C1 segment of cervical spinal cord (tissue), 14 donors: ENCODE results near the gene GUK1.

Experiments
- DNase-seq, 14 donors: peaks; one replicate each; lab custom pipeline; 2025; lab: John Stamatoyannopoulos, UW

The GUK1 gene

DNA sequence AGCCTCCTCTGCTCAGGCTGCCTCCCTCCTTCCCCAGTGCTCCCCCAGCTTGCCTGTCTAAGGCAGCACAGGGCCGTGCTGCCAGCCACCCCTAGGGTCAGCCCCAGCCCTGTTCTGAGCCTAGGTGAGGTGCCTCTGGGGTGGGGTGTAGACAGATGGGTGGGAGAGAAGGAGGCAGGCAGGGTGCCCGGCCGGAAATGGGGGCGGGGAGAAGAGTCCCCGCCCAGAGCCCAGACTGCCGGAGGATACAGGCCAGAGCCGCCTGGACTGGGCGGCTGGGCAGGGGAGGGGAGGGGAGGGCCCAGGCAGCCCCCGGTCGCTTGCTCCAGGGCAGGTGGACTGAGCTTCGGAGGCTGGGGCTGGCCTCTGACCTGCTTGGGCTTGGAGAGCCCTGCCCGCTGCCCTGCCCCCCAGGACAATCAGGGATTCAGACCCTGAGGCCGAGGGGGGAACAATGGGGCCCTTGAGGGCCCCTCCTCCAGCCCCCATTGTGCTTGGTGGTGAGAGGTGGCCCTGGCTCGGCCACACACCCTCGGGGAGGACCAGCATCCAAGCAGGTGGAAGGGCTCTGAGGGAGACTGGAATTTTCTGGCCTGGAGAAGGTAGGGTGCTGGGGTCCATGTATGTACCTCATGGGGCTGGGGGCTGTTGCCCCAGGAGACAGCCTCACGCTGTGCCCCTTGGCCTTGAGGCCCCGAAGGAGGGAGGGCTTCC is 9.5 kb downstream of the GUK1 start, which contains the start of gene GJC2:
Gene GJC2 (plus strand): TSS at position 525 of the 714 bp plus-strand sequence. CDS start 7,829 bp downstream, outside the sequence.
- peak in 11 of 14 donors; percentile 19 to 77 (median 63) for DNase-seq

DNA sequence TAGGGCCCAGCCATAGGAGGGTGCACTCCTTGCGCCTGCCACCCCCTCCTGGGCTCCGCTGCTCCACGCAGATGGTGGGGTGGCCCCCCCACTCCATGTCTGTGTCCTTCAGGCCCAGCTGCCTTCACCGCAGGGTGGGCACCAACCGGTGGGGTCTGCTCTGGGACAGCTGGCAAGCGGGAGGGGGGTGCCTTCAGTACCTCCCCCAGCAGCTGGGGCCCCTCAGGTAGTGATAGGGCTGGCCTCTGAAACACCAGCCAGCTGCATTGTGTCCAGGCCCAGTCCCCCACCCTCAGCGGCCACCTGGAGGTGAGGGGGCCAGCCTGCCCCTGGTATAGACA is 10.0 kb downstream of the GUK1 start:
- DNase-seq, result peak in 1 of 14 donors; percentile 67

DNA sequence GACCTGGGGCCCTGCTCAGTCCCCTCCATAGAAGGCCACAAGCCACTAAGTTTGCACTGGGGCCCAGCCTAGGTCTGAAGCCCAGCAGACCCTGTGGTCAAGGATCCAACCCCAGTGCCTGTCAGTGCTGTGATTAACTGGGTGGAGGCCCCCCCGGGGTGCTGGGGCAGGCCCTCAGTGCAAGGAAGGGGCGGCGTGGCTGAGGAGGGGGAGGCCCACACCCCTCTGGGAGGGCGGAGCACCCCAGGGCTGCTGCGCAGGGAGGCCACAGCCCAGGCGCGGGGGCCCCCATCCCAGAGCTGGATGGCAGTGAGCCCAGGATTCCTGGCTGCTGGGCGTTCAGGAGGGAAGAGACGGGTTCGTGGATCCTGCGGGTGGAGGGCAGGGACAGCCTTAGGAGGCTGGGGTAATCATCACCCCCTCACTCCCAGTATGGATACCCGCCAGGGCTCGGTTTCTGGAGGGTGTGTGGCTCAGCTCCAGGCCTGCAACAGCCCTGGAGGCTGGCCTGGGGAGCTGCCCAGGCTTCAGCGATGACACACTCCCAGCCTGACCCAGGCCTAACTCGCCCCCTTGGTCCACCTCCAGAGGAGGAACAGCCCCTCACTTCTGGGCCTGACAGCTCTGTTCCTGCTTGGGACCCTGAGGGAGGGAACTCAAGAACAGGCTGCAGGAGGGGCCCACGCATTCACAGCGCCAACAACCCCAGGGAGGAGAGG is 10.5 kb downstream of the GUK1 start:
- peak in 11 of 14 donors; percentile 27 to 74 (median 58) for DNase-seq

DNA sequence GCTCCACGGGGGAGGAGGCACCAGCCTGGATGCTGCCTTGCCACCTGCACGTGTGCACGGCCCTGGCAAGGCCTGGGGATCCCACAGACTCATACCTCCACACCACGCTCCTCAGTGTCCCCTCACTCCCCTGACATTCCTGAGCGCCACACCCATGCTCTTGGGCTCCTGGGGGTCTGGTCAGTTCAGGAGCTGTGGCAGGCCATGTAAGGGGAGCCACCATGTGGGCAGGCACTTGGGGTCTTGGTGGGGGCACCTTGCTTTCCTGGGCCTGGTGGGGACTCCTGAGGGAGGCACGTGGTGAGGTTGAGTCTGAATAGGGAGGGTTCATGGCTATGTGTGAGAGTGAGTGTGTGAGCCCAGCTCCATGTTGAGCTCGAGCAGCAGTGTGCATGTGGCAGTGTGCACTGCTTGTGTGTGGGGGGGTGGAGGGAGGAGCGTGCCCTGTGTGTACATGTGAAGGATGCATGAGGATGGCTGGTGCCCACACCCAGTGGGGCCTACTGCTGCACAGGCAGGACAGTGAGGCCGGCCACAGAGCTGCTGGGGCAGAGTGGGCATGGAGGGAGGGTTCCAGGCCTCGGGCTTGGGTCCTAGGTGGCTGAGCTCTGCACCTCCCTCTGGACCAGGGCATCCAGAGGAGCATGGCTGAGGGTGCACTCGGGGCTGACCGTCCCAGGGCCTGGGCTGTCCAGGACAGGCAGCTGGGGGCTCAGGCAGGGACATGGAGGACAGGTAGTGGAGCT is 11.3 kb downstream of the GUK1 start:
- peak in 1 of 14 donors; percentile 43 for DNase-seq

DNA sequence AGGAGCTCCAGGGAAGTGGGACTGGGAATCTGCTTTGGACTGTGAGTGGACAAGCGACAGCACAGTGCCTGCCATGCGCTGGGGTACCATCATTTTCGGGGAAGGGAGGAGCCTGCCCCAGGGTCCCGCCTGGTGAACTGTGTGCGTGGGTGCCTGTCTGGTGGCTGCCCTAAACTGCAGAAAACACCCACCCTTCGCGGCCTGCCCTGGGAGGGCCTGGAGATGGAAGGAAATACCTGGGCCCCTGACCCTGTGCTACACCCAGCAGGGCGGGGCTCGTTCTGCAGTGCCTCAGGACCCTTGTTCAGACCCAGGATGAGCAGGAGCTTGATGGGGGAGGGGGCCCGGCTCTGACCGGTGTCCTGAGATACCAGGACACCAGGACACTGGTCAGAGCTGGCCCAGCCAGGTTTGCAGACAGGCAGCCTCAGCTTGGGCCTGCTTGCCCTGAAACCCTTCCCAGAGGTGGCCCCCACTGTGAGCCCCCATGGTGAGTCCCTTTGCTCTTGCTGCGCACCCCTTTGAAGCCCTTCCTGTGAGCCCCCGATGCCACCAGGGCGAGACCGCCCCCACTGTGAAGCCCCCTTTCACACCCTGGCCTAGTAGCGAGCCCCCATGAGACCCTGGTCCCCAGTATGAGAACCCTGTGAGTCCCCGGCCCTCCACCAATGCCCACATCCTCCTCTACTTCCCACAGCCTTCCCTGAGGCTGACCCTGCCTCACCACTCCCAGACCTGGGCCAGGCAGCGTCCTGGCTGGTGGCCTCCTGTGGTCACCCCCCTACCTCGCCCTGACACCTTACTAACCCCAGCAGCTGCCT is 12.2 kb downstream of the GUK1 start:
- no peak for DNase-seq

DNA sequence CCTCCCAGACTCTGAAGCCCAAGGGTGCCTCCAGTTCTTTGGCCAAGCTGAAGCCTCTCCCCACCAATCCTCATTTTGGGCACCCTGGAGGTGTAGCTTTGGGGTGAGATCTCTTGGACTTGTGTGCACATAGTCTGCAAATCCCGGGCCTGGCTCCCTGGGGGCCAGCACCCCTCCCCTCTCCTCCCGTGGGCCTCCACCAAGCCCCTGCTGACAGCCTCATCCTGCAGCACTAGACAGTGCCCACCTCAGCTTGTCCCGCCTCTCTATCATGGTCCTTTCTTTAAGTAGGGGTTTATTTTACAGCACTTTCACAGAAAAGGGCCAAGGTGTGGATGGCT is 12.8 kb downstream of the GUK1 start:
- DNase-seq, result no peak

DNA sequence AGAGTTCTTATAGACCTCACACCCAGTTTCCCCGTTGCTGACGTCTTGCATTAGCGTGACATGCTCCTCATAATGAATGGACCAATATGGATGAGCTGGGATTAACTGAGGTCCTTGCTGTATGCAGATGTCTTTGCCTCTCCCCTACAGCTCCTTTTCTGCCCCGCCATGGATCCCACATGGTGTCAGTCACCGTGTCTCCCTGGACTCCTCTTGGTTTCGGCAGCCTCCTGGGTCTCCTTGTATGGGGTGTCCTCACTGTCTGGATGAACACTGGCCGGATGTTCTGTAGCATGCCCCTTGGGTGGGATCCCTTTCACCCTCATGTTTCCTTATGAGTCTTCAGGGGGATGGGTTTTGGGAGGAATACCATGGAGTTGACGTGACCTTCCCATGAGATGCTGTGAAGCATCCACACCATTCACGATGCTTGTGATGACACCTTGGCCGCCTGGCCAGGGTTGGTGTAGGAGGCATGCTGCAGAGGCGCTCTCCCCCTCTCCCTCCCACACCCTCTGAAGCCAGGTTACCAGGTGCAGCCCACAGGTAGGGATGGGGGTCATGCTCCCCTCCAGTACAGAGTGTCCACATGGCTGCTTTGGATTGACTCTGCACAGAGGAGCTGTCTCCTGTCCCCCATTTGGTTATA is 14.1 kb downstream of the GUK1 start:
- DNase-seq, result no peak

DNA sequence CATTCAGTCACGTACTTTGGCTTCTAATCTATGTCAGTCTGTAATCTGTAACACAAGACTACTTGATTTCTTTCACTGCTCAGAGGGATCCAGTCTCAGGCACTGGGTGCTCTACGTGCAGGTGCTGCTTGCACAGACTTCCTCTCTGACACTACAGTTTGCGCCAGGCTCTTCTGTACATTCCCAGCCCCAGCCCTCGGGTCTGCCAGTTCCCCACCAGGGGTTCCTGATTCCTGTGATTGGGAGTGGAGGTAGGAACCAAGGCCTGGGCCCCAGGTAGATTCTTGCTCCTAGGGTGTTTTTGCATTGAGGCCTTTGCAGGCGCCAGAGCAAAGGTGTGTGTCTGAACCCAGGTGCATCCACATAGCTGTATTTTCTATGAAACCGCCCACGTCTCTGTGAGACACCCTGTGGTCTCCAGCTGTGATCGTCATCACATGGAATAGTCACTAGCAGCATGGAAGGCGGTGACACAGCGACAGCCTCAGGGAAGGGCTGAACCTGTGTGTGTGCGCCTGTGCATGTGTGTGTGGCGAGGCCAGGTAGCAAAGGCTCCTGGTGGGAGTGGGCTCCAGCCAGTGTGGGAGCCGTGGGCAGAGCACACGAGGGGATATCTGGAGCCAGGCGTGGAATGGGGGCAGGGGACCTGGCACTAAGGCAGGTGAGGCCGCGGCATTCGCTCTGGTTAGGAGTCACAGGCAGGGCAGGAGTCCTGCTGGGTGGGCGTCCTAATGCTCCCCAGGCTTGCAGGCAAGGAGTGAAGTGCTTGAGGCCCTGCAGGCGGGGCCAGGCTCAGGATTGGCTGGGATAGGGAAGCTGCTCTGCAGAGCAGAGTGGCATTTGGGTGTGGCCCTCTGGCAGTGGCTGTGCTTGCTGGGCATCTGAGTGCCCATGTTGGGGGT is 14.8 kb downstream of the GUK1 start:
- no peak for DNase-seq

DNA sequence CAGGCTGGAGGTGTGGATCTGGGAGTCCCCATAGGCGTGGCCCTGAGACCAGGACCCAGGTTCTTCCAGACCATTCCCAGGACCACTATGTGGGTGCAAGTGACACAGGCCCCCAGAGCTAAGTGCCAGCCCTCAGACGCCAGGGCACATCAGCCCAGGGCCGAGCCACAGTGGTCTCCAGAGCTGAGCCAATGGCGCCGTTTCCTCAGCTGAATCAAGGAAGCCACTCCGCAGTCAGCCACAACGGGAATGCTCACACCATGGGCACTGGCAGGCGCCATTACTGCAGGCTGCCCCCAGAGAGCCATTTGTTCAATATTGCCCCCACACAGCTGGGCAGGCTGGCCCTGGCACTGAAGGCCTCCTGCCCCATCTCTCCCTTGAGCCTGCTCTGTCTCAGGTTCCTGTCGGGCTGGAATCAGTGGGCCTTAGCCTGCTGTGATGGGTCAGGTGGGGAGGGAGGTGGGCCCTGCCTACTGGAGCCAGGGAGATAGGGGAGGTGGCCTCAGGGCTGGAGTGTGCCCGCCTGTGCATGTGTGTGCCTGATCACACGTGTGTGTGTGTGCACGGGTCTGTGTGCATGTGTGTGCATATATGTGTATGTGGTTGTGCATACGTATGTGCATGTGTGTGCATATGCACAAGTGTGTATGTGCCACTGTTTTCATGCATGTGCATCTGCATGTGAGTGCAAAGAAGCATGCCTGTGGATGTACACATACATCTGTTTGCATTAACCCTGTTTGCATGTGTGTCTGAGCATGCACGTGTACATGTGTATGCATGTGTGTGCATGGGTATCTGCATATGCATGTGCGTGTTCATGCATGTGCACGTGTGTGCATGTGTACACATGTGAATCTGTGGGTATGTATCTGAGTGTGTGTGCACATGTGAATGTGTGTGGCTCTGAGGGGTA is 15.8 kb downstream of the GUK1 start:
- DNase-seq, result no peak

DNA sequence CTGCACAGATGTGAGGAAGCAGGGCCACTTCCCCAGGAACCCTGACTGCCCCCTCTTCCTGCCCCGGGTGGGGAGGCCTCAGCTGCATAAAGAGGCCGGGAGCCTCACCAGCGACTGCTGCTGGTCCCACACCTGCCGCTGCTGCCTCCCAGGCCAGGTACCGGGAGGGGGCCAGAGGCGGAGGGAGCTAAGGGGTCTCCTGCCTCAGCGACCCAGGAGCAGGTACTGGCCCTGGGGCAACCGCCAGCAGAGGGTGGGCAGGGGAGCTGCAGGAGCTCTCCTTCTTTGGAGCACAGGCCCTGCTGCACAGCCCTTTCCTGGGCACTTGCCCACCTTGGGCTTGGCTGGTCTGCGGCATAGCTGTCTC is 16.4 kb downstream of the GUK1 start:
- no peak for DNase-seq

DNA sequence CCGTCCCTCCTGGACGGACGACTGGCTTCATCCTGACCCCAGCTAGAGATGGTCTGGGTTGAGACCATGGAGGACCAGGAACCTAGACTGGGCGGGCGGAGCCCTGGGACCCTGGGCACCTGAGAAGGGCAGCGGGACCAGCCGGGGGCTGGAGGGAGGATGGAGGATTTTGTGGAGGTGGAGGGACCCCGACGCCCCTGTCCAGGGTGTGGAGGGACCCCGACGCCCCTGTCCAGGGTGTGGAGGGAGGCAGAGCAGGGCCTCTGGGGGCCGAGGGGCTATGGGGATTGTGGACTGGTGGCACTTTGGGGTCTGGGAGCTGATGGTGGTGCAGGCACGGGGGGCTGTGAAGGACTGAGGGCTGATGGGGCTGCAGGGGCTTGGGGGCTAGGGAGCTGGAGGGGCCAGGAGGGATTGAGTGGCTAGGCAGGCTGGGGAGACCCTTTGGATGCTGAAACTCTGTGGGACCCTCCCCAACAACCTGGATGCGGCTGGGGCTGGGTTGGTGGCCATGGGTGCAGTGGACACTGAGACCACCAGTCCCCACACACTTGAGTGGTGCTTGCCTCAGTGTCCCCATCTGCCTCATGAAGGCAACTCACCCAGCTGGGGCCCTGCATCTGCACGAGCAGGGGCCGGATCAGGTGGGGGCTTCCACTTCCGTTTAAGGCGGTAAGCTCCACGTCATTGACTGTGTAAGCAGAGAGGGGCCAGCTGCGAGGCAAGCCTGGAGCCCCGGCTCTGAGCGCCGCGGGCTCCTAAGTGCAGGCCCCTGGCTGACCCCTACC is 17.1 kb downstream of the GUK1 start:
- DNase-seq, result no peak

DNA sequence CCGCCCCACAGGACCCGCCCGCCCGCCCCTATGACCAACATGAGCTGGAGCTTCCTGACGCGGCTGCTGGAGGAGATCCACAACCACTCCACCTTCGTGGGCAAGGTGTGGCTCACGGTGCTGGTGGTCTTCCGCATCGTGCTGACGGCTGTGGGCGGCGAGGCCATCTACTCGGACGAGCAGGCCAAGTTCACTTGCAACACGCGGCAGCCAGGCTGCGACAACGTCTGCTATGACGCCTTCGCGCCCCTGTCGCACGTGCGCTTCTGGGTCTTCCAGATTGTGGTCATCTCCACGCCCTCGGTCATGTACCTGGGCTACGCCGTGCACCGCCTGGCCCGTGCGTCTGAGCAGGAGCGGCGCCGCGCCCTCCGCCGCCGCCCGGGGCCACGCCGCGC is 17.6 kb downstream of the GUK1 start:
- DNase-seq, result no peak

DNA sequence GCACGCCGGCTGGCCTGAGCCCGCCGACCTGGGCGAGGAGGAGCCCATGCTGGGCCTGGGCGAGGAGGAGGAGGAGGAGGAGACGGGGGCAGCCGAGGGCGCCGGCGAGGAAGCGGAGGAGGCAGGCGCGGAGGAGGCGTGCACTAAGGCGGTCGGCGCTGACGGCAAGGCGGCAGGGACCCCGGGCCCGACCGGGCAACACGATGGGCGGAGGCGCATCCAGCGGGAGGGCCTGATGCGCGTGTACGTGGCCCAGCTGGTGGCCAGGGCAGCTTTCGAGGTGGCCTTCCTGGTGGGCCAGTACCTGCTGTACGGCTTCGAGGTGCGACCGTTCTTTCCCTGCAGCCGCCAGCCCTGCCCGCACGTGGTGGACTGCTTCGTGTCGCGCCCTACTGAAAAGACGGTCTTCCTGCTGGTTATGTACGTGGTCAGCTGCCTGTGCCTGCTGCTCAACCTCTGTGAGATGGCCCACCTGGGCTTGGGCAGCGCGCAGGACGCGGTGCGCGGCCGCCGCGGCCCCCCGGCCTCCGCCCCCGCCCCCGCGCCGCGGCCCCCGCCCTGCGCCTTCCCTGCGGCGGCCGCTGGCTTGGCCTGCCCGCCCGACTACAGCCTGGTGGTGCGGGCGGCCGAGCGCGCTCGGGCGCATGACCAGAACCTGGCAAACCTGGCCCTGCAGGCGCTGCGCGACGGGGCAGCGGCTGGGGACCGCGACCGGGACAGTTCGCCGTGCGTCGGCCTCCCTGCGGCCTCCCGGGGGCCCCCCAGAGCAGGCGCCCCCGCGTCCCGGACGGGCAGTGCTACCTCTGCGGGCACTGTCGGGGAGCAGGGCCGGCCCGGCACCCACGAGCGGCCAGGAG is 18.3 kb downstream of the GUK1 start:
- no peak for DNase-seq

DNA sequence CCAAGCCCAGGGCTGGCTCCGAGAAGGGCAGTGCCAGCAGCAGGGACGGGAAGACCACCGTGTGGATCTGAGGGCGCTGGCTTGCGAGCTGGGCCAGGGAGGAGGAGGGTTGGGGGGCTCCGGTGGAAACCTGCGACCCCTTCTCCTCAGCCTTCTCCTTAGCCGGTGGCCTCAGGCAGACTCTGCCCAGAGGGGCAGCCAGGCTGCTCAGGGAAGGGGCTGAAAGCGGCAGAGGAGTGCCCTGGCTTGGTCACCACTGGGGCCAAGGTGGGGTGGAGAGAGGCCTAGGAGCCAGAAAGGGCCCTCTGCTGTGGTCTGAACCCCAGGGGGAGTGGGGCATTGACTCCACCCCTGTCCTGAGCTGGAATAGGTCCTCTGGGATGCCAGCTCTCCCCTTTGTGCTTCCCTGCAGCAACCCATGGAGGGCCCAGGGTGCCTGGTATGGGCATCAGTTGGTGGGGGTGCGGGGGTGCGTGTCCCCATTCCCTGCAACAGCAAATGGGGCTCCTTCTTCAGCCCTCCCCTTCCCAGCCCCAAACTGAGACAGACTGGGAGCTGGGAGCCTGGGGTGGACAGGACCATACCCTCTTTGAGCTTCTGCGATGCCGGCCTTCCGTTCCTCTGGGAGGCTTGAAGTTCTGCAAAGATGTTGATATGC is 19.1 kb downstream of the GUK1 start:
- DNase-seq, result no peak

DNA sequence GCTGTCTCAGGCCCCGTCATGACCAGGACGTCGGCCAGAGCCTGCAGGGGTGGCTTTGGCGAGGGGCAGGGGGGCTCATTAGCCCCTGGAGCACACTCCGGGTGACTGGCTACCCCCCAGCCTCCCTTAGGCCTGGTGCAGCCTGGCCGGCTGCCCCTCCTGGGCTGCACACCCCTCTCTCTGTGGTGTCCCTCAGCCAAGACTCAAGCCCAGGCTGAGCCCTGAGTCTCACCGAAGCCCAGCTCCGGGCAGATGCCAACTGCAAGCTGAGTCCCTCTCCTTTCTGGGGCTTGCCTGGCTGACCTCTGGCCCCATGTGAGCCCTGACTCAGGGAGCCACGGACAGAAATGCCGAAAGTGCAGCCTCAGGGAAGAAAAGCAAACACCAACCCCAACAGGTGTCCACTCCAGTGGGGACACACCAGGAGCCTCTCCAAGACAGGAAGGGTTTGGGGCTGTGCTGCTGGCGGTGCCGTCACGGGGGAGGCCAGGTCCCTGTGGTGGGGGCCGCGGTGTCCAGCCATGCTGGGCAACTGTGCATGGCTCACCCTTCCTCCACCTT is 20.2 kb downstream of the GUK1 start:
- no peak for DNase-seq

DNA sequence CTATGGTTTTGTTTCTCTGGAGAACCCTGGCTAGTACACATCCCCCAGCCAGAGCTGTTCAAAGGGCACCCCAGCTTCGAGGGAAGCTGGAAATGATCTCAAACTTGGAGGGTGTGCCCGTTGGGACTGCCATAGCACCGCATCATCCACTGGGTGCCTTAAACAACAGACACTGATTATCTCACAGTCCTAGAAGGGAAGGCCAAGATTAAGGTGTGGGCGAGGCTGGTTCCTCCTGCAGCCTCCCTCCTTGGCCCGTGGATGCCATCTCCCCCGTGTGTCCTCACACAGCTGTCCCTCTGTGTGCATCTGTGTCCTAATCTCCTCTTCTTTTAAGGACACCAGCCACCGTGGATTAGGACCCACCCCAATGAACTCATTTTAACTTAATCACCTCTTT is 21.3 kb downstream of the GUK1 start:
- no peak for DNase-seq

DNA sequence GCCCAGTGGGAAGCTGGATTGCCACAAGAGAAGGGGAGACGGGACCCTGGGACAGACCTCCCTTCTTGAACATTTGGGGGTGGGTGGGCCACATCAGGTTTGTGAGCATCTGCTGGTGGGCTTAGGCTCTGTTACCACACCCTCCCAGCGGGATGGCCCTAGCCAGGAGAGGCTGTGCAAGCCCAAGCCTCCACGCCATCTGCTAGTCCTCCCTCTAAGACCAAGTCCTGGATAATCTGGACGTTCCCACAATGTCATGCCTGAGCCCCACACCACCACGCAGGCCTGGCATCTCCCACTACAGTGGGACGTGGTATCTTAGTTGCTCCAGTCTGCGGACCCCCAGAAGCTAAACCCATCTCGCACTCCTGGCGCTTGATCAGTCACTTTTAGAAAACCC is 21.8 kb downstream of the GUK1 start:
- DNase-seq, result no peak
